Karpas-422 (cell line): ENCODE data around the gene GRM7. TPM values are rescaled to one million over a fixed set of nuclear protein-coding genes. Genes with fewer than 3 reads are reported as not detected.
"Not testable (repeated sequence)": the region's sequence is repeated elsewhere in the genome, so short reads cannot be mapped to it uniquely, and the experiment has no call there.

ENCODE experiments used
- DNase-seq: peaks from one replicate; pipeline ENCODE4 v3.0.0-alpha.2; 2015
- H2AFZ ChIP-seq: fragments of 200-600 bp; sonication (generic); 2 replicates; pipeline ENCODE4 v1.6.1; 2014; ENCODE audit warnings: antibody characterized with exemption, low read length, mixed read lengths
- H3K27ac ChIP-seq: fragments of 200-600 bp; sonication (generic); 2 replicates; pipeline ENCODE4 v1.5.1; 2014; ENCODE audit warnings: mild to moderate bottlenecking, low read length, moderate library complexity
- H3K27me3 ChIP-seq: fragments of 200-600 bp; sonication (generic); 2 replicates; pipeline ENCODE4 v1.6.1; 2014; ENCODE audit warnings: low read length, mixed read lengths
- H3K36me3 ChIP-seq: fragments of 200-600 bp; sonication (generic); 2 replicates; pipeline ENCODE4 v1.6.1; 2014; ENCODE audit warnings: low read length, mixed read lengths; ENCODE audit not compliant: insufficient read depth
- H3K4me1 ChIP-seq: fragments of 200-600 bp; sonication (generic); 2 replicates; pipeline ENCODE4 v1.6.1; 2014; ENCODE audit warnings: mild to moderate bottlenecking, low read length, mixed read lengths
- H3K4me2 ChIP-seq: fragments of 200-600 bp; sonication (generic); 2 replicates; pipeline ENCODE4 v1.6.1; 2014; ENCODE audit warnings: low read length, low read depth, mild to moderate bottlenecking; ENCODE audit not compliant: poor library complexity, severe bottlenecking
- H3K4me3 ChIP-seq: fragments of 200-600 bp; sonication (generic); 2 replicates; pipeline ENCODE4 v1.5.1; 2014; ENCODE audit warnings: mild to moderate bottlenecking, antibody characterized with exemption, low read length, mixed read lengths
- H3K79me2 ChIP-seq: fragments of 200-600 bp; sonication (generic); 2 replicates; pipeline ENCODE4 v1.6.1; 2014; ENCODE audit warnings: mild to moderate bottlenecking, low read length, mixed read lengths
- H3K9ac ChIP-seq: fragments of 200-600 bp; sonication (generic); 2 replicates; pipeline ENCODE4 v1.6.0; 2014; ENCODE audit warnings: low read length
- H3K9me2 ChIP-seq: fragments of 200-600 bp; sonication (generic), shearing (Covaris generic); replicated peaks from 2 replicates; pipeline ENCODE4 v1.6.0; 2014; ENCODE audit warnings: mild to moderate bottlenecking, low read length, moderate library complexity; ENCODE audit not compliant: insufficient read depth
- H3K9me3 ChIP-seq: fragments of 300-700, 200-600 bp; sonication (generic); 2 replicates; pipeline ENCODE4 v1.6.1; 2014; ENCODE audit warnings: low read length, mixed read lengths
- H4K20me1 ChIP-seq: fragments of 200-600 bp; sonication (generic); 2 replicates; pipeline ENCODE4 v1.6.1; 2014; ENCODE audit warnings: mild to moderate bottlenecking, antibody characterized with exemption, low read length, low read depth; ENCODE audit not compliant: insufficient read depth
- total RNA-seq: library from RNA; depleted of rRNA; stranded (reverse); fragments of >200 nt; shearing (Covaris generic); gene quantifications from 2 replicates; pipeline ENCODE4 v1.2.3, GENCODE V29; 2014; ENCODE audit warnings: low replicate concordance

The GRM7 gene
- total RNA-seq, 1 experiment from 2014 or later, result not detected

DNA sequence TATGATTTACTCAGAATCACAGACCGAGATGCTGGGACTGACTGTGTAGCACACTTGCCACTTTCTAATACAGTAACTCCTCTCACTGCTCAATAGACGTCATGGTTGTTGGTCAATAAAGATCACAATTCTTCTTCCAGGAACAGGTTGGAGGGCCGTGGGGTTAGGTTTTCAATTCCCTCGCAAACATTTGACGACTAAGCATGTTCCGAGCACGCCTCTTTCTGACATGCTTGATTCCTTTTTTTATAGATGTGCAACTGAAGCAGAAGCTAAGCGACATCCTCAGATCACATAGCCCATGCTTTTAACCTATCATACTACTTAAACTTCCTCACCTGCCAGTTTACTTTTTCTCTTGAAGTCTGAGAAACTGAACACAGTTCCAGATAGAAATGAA is 61.0 kb downstream of the GRM7 start:
- no peak overlapping the region for H3K4me3 ChIP-seq
- no peak overlapping the region for H3K27ac ChIP-seq
- H3K27me3 ChIP-seq, result no peaks in the 10 kb centered on the region
- no peak overlapping the region for H3K4me2 ChIP-seq
- no peak for DNase-seq
- no peaks in the 10 kb centered on the region for H4K20me1 ChIP-seq
- no peaks in the 10 kb centered on the region; the same call in 1 of the 2 replicates for H3K9me2 ChIP-seq
- H3K9me3 ChIP-seq, result peaks cover 4% of the 10 kb centered on the region; the same call in 1 of the 2 replicates
- H3K79me2 ChIP-seq, result no peaks in the 10 kb centered on the region
- no peaks in the 10 kb centered on the region for H3K4me1 ChIP-seq
- no peaks in the 10 kb centered on the region for H3K36me3 ChIP-seq
- H2AFZ ChIP-seq, result no peak overlapping the region
- no peak overlapping the region for H3K9ac ChIP-seq

DNA sequence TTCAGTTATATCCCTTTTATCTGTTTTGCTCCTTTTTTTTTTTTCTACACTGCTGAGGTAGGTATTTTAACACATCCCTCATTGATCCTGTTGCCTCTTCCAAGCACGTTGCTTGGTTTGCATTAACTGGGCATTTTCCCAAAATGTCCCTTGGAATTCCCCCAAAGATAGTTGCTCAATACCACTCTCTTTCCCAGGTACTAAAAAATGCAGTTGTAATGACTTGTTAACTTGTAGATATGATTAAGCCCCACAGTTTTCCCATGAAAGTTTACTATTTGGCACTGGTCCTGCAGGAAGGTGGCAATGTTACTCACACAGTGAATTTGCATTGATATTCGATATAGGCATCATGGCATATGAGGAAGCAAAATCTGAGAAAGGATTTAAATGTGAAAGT is 67.1 kb downstream of the GRM7 start:
- Histone ChIP-seq H3K27ac (no peak overlapping the region), H3K79me2 (no peaks in the 10 kb centered on the region), H3K4me2 (no peak overlapping the region), H3K36me3 (no peaks in the 10 kb centered on the region), H2AFZ (no peak overlapping the region), H3K9me3 (peaks cover 12% of the 10 kb centered on the region; the same call in 1 of the 2 replicates), H3K9me2 (no peaks in the 10 kb centered on the region), H3K4me3 (no peak overlapping the region), H3K9ac (no peak overlapping the region), H3K4me1 (no peaks in the 10 kb centered on the region), H3K27me3 (no peaks in the 10 kb centered on the region), H4K20me1 (no peaks in the 10 kb centered on the region)
- no peak for DNase-seq

DNA sequence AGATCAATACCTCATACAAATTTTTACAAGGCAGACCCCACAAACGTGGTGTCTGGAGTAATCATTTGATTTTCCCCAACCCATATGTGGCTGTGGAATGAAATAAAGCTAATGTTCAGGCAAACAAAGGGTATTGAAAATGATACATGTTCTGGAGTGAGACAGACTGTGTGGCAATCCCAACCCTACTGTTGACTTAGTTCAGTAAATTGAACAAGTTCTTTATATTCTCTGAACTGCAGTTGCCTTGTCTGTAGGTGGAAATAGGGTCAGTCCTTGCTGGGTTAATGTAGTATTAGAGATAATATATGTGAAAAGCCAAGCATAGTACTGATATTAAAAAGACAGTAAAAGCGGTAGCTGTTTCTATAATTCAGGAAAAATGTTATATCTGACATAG is 69.0 kb downstream of the GRM7 start:
- H3K9ac ChIP-seq, result no peak overlapping the region
- H4K20me1 ChIP-seq, result no peaks in the 10 kb centered on the region
- no peak for DNase-seq
- H3K4me3 ChIP-seq, result no peak overlapping the region
- 0 out of 2 replicates have a peak, but pooled peaks cover 13% of the 10 kb centered on the region for H3K9me3 ChIP-seq
- no peaks in the 10 kb centered on the region for H3K27me3 ChIP-seq
- H3K36me3 ChIP-seq, result no peaks in the 10 kb centered on the region
- no peaks in the 10 kb centered on the region for H3K4me1 ChIP-seq
- no peak overlapping the region for H3K4me2 ChIP-seq
- no peak overlapping the region for H2AFZ ChIP-seq
- H3K79me2 ChIP-seq, result no peaks in the 10 kb centered on the region
- H3K27ac ChIP-seq, result no peak overlapping the region
- no peaks in the 10 kb centered on the region for H3K9me2 ChIP-seq

DNA sequence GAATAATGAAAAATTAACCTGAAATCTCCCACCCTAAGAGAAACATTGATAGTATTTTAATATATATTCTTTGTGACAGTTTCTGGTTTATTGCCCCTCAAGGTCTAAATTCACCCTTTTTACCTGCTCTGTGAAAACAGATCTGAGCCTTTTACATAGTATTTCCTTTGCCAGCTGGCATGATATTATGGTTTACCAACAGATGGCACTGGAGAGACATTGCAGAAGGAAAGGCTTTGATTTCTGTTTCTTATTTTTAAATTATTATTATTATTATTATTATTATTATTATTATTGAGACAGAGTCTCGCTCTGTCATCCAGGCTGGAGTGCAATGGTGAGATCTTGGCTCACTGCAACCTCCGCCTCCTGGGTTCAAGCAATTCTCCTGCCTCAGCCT is 74.5 kb downstream of the GRM7 start:
- H4K20me1 ChIP-seq, H3K9me3 ChIP-seq, H3K79me2 ChIP-seq, H3K36me3 ChIP-seq, DNase-seq, H3K4me3 ChIP-seq, H2AFZ ChIP-seq, H3K27me3 ChIP-seq, H3K27ac ChIP-seq, H3K4me2 ChIP-seq, H3K4me1 ChIP-seq, H3K9me2 ChIP-seq, H3K9ac ChIP-seq: not testable (repeated sequence)

DNA sequence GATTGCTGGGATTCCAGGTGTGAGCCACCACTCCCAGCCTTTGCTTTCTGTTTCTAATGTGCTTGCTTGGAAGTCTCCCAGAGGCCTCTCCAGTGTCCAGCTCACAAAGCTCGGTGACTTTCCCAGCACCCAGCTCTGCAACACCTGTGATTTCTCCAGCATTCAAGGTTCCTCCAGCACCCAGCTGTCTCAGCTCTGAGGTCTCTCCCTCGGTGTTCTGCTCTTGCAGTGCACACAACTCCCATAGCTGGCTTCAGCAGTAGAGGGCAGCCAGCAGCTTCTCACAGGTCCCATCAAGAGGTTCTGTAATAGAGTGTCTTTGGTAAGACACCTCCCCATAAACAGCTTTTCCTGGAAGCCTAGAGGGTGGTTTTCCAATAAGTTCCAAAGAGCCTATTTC is 75.1 kb downstream of the GRM7 start:
- H3K4me2 ChIP-seq, result no peak overlapping the region
- H3K9ac ChIP-seq, result no peak overlapping the region
- no peaks in the 10 kb centered on the region for H3K4me1 ChIP-seq
- no peaks in the 10 kb centered on the region for H3K9me2 ChIP-seq
- no peaks in the 10 kb centered on the region for H4K20me1 ChIP-seq
- DNase-seq, result no peak
- no peak overlapping the region for H2AFZ ChIP-seq
- H3K27me3 ChIP-seq, result no peaks in the 10 kb centered on the region
- H3K27ac ChIP-seq, result no peak overlapping the region
- H3K4me3 ChIP-seq, result no peak overlapping the region
- peaks cover 14% of the 10 kb centered on the region for H3K9me3 ChIP-seq
- no peaks in the 10 kb centered on the region for H3K36me3 ChIP-seq
- no peaks in the 10 kb centered on the region for H3K79me2 ChIP-seq

DNA sequence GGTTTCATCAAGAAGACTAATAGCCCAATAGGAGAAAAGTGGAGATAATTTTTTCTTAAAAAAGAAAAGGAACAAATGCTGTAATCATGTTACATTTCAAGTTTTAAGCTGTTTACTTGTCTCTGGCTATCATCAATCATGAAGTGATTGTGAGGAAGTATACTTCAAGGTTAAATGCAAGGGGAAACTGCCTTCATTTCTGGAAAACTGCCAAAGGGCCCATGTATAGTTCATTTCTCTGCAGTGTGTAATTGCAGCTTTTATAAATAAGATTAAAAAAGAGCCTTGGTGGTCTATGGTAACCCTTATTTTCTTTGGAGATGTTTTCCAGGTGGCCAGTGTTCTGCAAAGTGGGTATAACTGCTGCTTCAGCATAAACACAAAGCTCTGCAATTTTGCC is 101.9 kb downstream of the GRM7 start:
- Histone ChIP-seq H3K9me3 (peaks cover 6% of the 10 kb centered on the region; the same call in 1 of the 2 replicates), H4K20me1 (no peaks in the 10 kb centered on the region), H3K36me3 (no peaks in the 10 kb centered on the region), H3K4me1 (no peaks in the 10 kb centered on the region), H3K27ac (no peak overlapping the region), H3K4me3 (no peak overlapping the region), H3K27me3 (no peaks in the 10 kb centered on the region), H3K9me2 (0 out of 2 replicates have a peak, but pooled peaks cover 3% of the 10 kb centered on the region), H3K9ac (no peak overlapping the region), H3K4me2 (no peak overlapping the region), H2AFZ (no peak overlapping the region), H3K79me2 (no peaks in the 10 kb centered on the region)
- no peak for DNase-seq

DNA sequence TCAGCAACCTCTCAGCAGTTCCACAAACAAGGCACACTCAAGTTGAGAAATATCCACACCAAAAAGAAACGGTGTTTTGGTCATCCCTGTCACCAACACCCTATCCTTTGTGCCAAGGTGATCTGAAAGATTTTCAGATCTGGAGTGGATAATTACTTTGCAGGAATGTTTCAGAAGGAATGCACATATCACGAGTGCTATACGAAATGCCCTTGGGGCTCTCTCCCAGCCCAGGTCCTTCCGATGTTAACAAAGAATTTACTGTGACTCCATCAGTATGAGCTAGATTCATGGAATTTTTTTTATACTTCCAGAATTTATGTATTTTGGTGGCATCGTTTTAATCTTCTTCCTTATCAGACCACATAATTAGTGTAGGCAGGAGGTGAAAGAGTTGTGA is 105.0 kb downstream of the GRM7 start:
- H3K9me3 ChIP-seq, result no peaks in the 10 kb centered on the region
- H2AFZ ChIP-seq, result no peak overlapping the region
- H3K4me2 ChIP-seq, result no peak overlapping the region
- no peak for DNase-seq
- no peak overlapping the region for H3K4me3 ChIP-seq
- H3K9me2 ChIP-seq, result 0 out of 2 replicates have a peak, but pooled peaks cover 3% of the 10 kb centered on the region
- no peaks in the 10 kb centered on the region for H4K20me1 ChIP-seq
- H3K36me3 ChIP-seq, result no peaks in the 10 kb centered on the region
- no peaks in the 10 kb centered on the region for H3K79me2 ChIP-seq
- H3K27me3 ChIP-seq, result no peaks in the 10 kb centered on the region
- H3K27ac ChIP-seq, result no peak overlapping the region
- no peaks in the 10 kb centered on the region for H3K4me1 ChIP-seq
- H3K9ac ChIP-seq, result no peak overlapping the region

DNA sequence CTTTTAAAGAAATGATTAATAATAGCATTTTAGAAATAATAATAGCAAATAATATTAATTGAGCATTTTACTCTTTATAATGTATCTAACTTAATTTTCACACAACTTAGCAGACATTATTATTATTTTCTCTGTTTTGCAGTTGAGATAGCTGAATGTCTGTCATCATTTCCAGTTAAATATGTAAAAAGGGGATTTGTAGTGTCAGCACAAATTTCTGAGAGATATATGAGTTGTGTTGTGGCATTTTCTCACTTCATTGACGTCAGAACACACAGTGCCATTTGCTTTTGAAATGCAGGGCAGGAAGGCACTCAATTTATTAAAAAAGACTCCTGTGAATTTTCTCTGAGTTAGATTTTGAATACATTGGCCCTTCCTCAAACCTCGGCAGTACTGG is 111.0 kb downstream of the GRM7 start:
- Histone ChIP-seq H3K9me3 (peaks cover 8% of the 10 kb centered on the region), H2AFZ (no peak overlapping the region), H3K9me2 (no peaks in the 10 kb centered on the region), H3K36me3 (no peaks in the 10 kb centered on the region), H3K9ac (no peak overlapping the region), H3K4me1 (no peaks in the 10 kb centered on the region), H3K27me3 (no peaks in the 10 kb centered on the region), H4K20me1 (no peaks in the 10 kb centered on the region), H3K79me2 (no peaks in the 10 kb centered on the region), H3K4me2 (no peak overlapping the region), H3K27ac (no peak overlapping the region), H3K4me3 (no peak overlapping the region)
- DNase-seq, result no peak

DNA sequence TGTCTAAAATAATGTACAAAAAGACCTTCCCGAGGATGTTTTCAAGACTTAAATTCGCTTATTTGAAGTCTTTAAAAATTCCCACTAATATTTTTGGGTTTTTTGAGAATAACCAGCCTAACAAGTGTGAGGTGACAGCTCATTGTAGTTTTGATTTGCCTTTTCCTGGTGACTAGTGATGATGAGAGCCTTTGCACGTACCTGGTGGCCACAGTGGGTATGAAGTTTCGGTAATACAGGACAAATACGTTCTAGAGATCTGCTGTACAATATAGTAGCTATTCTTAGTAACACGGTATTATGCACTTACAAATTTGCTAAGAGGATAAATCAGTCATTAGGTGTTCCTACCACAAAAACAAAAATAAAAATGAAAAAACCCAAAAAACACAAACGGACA is 124.9 kb downstream of the GRM7 start:
- no peaks in the 10 kb centered on the region for H3K36me3 ChIP-seq
- H3K4me1 ChIP-seq, result no peaks in the 10 kb centered on the region
- no peak overlapping the region for H3K27ac ChIP-seq
- no peaks in the 10 kb centered on the region for H4K20me1 ChIP-seq
- H3K9me3 ChIP-seq, result no peaks in the 10 kb centered on the region
- H3K4me2 ChIP-seq, result no peak overlapping the region
- no peaks in the 10 kb centered on the region for H3K27me3 ChIP-seq
- H3K9me2 ChIP-seq, result no peaks in the 10 kb centered on the region
- H3K9ac ChIP-seq, result no peak overlapping the region
- no peak overlapping the region for H2AFZ ChIP-seq
- H3K4me3 ChIP-seq, result no peak overlapping the region
- no peaks in the 10 kb centered on the region for H3K79me2 ChIP-seq
- no peak for DNase-seq
